ENCODE measurements around the gene CEL.

CEL gene

DNA sequence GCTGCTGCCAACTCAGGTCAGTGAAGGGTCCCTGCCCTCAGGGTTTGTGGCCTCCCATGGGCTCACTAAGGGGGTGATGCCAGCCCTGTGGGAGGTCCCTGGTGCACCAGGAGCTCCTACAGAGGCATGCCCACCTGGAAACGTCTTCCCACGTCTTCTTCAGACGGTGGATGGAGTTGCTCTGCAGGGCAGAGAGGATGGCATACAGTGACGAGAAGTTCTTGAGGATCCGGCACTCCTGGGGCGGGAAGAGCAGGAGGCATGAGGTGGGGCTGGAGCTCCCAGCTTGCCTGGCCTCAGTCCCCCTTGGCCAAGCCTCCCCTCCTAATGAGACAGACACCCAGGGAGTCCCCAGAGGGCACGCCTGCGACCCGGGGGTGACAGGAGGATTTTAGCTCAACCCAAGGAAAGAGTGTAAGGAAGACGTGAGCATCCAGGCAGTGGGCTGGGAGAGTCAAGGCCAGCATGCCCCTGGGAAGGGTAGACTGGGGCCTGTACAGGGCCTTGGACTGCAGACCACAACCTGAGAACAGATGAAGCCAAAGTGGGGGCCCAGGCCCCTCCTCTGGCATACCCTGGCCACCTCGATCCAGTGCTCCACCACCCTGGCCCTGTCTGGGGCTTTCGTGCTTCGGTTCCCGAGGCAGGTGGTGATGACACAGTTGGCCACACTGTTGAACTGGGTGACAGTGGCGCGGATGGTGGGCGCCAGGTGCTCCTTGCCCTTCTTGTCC, 44.9 kb downstream of the CEL start:
- no peak for DNase-seq

DNA sequence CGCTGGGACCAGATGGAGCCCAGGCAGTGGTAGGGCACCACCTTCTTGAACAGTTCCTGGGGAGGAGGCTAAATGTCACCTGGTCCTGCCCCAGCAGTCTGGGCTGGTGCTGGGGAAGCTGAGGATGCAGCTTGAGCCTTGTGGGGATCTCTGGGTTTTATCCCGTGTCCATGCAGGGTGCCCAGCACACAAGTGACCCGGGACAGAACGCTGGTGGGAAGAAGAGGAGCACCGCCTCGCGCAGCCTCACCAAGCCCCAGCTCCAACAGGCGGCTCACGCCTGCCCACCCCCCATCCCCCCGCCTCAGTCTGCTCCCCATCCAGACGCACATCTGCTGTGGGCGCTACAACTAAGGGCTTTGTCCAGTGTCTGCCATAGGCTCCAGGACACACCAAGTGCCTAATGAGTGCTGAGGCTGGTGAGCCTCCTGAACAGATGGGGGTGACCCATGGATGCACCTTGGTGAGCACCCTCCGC, 45.5 kb downstream of the CEL start:
- no peak for DNase-seq

- DNase-seq: no peak
These were observed 46.4 kb downstream of the CEL start for GRCh38 chr9:133107961-133108793.

DNA sequence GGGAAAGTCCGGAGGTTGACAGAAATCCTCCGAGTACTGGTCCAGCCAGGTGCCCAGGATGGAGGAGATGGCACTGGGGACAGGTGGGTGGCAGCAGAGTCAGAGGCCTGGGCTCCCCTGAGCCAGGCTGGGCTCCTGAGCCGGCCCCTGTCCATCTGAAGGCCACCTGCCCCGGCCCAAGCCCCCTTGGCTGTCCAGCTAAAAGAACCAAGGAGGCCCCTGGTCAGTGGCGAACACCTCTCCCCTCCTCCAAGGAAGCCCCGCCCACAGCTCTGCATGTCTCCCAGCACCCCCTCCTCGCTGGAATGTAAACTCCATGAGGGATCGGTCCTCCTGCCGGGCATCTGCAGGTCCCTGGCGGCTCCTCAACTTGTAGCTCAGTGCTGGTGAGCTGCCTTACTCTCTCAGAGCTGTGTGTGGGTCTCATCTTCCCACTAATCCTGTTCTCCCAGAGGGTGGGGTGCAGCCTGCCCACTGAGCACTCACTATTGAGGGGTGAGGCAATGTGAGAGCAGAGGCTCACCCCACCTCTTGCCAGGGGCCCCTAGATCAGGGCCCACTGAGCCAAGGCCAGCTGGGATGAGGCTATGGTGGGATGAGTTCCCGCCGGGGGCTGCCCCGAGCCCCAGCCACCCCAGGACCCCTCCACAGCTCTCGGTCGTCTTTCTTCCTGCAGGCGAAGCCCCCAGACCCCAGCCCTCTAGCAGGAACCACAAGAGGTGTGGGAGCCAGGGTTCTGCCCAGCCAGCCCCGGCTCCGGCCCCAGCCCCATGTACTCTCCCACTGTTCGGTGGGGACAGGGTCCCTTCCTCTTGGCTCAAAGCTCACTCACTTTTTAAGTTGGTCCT, 47.2 kb downstream of the CEL start:
- DNase-seq: no peak

- no peak for DNase-seq
These were observed 48.3 kb downstream of the CEL start for GRCh38 chr9:133109931-133110650.

- DNase-seq: no peak
These were observed 50.3 kb downstream of the CEL start for GRCh38 chr9:133111808-133112662.

DNA sequence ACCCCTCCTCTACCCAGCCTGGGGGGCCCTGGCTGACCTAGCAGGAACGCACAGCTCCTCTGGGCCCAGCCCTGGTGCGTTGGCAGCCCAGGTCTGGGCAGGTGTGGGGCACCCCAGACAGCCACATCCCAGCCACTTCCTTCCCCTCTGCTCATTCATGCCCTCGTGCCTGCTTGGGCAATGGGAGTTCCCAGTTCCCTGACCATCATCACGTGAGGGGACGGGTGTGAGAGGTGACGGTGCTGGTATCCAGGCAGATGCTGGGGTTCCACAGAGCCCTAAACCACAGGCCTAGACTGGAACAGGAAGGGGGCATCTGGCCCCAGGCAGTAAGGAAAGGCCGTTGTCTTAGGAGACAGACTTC, 50.9 kb downstream of the CEL start:
- no peak for DNase-seq

DNA sequence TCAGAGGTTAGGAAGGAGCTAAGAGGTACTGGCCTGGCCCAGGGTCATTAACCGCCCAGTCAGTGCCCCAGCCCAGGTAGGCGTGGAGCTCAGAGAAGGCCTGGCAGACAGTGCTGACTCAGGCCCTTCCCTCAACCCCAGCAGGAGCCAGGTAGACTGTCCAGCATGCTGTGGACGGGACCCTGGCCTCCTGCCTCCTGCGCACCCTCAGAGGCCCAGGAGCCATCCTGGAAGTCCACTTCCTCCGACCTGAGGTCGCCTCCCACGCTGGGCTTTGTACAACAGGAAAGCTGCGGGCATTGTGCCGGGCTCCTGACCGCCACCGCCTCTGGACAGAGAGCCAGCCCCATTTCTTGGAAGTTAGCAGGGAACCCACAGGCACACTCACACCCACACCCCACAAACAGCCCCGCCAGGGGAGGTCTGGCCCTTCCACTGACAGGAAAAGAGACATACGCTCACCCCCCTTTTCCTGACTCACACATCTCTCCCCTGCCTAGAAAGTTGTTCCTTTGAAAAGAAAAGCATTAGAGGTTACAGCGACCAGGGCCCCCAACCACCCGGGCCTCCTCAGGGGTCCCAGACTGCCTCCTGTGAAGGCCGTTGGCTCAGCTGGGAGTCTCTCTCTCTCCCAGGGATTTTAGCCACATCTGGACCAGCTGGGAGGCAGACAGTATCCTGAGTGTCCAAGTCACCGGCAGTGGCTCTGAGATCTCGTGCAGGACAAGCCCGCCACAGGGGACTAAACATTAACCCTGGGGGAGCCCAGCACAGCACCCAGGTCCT, 51.6 kb downstream of the CEL start:
- DNase-seq: no peak

GRCh38 chr9:133113949-133114885, 52.4 kb downstream of the CEL start:
- no peak for DNase-seq

DNA sequence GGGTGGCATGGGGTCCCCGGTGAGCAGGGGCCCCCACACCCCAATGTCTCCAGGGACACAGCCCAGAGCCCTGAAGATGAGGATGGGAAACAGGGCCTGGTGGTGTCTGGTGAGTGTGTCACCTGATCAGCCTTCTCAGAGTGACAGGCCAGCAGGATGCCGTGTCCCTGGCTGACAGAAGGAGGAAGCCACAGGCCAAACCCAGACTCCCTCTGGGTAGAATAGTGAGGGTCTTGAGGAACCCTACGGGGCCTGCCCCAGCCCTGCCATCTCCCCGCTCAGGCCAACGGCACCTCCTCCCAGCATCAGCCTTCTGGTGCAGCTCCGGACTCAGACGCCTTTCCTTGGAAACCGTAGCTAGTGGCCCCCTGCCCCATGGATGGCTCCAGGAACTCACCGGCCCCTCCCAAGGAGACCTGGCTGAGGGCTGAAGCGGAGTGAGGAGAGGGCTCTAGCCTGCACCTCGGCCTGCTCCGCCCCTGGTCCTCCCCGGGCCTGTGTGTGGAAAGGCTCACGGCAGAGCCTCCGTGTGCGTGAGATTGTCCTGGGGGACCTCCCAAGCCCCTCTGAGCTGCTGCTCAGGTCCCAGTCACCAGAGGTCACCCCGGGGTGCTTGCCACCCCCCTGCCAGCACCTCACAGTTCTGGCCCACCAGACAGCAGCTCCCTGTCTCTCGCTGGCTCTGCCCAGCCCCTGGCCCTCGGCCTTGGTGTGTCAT, 53.3 kb downstream of the CEL start:
- no peak for DNase-seq

DNA sequence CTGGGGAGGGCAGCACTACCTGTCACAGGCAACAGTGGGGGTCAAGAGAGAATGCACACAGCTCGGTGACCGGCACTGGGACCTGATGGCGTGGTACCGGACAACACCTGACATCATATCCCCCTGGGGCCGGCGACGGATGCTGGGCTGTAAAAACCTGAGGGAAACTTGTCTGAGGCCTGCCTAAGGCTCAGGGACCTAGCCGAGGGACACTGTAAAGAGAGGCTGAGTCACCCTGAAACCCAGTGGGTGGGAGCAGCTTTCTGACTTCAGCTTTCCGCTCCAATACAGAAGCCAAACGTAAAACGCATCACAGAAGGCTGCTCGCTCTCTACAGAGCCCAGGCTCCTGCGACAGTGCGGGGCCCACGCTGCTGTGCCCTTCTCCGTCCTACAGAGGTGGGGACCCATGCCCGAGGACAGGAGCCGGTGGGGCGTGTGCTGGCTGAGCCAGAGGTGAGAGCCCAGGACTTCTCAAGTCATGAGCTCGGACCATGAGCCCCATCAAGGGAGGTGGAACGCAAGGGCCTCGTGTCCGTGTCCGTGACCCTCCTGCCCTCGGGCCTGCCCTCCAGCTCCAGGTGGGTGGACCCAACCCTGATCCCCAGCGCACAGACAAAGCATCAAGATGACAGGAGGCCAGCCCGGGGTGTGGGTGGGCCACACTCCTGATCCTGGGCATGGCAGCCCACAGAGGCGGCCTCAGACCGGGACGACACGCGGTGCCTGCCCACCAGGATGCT, 54.0 kb downstream of the CEL start:
- peak; percentile 58 to 65 for DNase-seq

GRCh38 chr9:133116346-133117231, 54.8 kb downstream of the CEL start:
- DNase-seq: no peak

DNA sequence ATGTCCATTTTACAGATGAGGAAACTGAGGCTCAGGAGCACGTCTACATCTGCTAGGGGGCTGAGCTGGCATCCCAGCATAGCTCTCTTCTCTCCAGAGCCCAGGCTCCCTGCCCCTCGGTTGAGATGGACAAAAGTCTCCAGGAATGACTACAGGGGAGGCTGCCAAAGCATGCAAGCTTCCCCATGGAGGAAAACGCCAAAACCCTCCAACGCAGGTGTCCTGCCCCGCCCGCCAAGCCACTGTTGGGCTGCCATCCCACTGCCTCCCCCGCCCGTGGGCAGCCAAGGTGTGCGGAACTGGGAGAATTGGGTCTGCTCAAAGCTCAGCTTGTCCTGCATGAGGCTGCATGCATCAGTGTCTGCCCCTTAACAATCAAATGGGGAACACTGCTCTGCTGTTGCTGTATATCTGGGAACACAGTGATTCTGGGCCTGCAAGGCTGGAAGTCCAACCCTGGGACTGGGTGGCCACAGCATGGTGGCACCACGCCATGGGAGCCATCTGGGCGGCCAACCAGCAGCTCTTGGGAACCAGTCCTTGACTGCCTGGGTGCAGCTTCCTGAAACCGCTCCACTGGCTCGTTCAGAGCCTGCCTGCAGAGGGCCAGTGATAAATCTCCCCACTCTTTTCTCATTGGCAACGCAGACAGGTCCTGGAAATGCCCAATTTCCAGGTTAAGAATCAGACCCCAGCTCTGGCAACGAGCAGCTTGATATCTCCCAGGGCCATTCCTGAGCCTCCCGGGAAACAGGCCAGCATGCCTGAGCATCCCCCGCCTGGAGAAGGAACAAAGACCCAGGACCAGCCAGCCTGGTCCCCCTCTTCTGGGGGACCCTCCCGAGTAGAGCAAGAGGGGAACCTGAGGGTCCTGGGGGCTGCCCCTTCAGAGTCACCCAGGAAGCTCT, 55.7 kb downstream of the CEL start:
- no peak for DNase-seq

DNA sequence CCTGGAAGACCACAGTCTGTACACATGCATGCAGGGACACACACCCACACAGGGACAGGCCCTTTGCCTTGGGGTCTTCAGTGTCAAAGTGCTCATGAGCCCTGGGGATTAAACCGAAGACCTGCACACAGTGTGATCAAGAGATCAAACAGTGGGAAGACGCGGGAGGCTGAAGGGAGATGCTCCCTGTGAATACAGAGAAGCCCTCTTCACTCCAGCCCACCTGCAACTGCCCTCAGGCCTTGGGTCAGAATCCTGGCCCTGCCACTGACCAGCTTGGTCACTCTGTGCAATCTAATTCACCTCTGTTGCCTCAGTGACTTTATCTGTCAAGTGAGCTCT, 56.4 kb downstream of the CEL start:
- no peak for DNase-seq

- no peak for DNase-seq
These were observed 56.8 kb downstream of the CEL start for GRCh38 chr9:133118568-133118967.

Measured in stimulated activated CD4-positive, alpha-beta T cell treated with anti-CD3 and anti-CD28 coated beads, Interleukin-2, amount 100 ng/mL, for 48 hours (primary cell).